ENCODE results near the gene RNF212.

GRCh38 chr4:1098311-1098925 lies 14.9 kb downstream of the RNF212 start:
- TF ChIP-seq L3MBTL2 (IDR thresholded peaks at IDR 0.05): no peak
- no peak for TF ChIP-seq MYC (IDR thresholded peaks at IDR 0.05; ENCODE audit: low read depth, low read length)
- no peak for TF ChIP-seq MYC (CRISPR knock-in tag; IDR thresholded peaks at IDR 0.05; ENCODE audit: borderline replicate concordance, low read depth)
- TF ChIP-seq NFE2L1 (tag; IDR thresholded peaks at IDR 0.05; ENCODE audit: borderline replicate concordance, low read depth): no peak
- no peak for TF ChIP-seq RAD21 (CRISPR knock-in tag; conservative IDR thresholded peaks at IDR 0.05 in 1 of 2, IDR thresholded peaks at IDR 0.05 in 1 of 2)
- no peak for TF ChIP-seq TAF1 (IDR thresholded peaks at IDR 0.05; ENCODE audit: control insufficient read depth, extremely low read depth, insufficient read depth, low read length, severe bottlenecking)
- no peak for TF ChIP-seq HOMEZ (CRISPR knock-in tag; IDR thresholded peaks at IDR 0.05)
- TF ChIP-seq POLR2A (conservative IDR thresholded peaks at IDR 0.05): no peak
- TF ChIP-seq POU5F1 (IDR thresholded peaks at IDR 0.05; ENCODE audit: borderline replicate concordance, low read depth, low read length, partially characterized antibody): no peak
- TF ChIP-seq HNRNPK (IDR thresholded peaks at IDR 0.05; ENCODE audit: low read depth, low read length, poor library complexity, severe bottlenecking): no peak
- TF ChIP-seq GATAD2A (IDR thresholded peaks at IDR 0.05): no peak
- no peak for TF ChIP-seq CTCF (IDR thresholded peaks at IDR 0.05 in 2 of 3, conservative IDR thresholded peaks at IDR 0.05 in 1 of 3; ENCODE audit: insufficient read depth in 2 of 3, low read depth in 1 of 3, low read length in 3 of 3)

Data from K562 (cell line).